ENCODE measurements around the gene GPR18. TPM values are rescaled to one million over a fixed set of nuclear protein-coding genes. Genes with fewer than 3 reads are reported as not detected.

The GPR18 gene
- total RNA-seq, 2 experiments from 2014 or later: 42.9 to 45.1 TPM

GRCh38 chr13:99301056-99301838, 43.1 kb upstream of the GPR18 start:
- peaks cover 80% of the 10 kb centered on the region for H3K4me1 Mint-ChIP-seq (ENCODE audit: low read depth)
- H3K4me3 ChIP-seq (ENCODE audit: low read length): peak overlapping the region; percentile 83
- intact Hi-C loops (cut with DNase I, micrococcal nuclease): no loop called here
- ATAC-seq (ENCODE audit: poor library complexity) (no peak), DNase-seq (peak in 1 of 14 experiments; percentile 51)
- ChIA-PET POLR2A (interaction anchor here (1.0 to 13.9 kb wide), 15 partner anchors 8 to 101 kb away, joined by 4 to 220 read pairs (median 11); no protein-coding TSS in a partner anchor), CTCF (interaction anchor here (0.7 to 6.4 kb wide), 8 partner anchors 21 to 136 kb away, joined by 3 to 44 read pairs (median 3); no protein-coding TSS in a partner anchor)
- no peaks in the 10 kb centered on the region for H3K9me3 Mint-ChIP-seq
- peak overlapping the region; percentile 79 for H3K27ac Mint-ChIP-seq
- H3K27ac ChIP-seq (ENCODE audit: low read depth in 1 of 2, low read length in 2 of 2): peak overlapping the region; percentile 68 to 74
- H3K4me3 Mint-ChIP-seq: peak overlapping the region; percentile 80
- H3K36me3 ChIP-seq (ENCODE audit: insufficient read depth, low read length): peaks cover 62% of the 10 kb centered on the region
- peaks cover 88% of the 10 kb centered on the region for H3K36me3 Mint-ChIP-seq (ENCODE audit: low read depth)
- no peaks in the 10 kb centered on the region for H3K9me3 ChIP-seq (ENCODE audit: control insufficient read depth in 1 of 2, insufficient read depth in 1 of 2, low read length in 2 of 2)
- TF ChIP-seq CTCF (IDR thresholded peaks at IDR 0.05): no peak
- H3K4me1 ChIP-seq (ENCODE audit: insufficient read depth, low read length): peaks cover 42% of the 10 kb centered on the region
- no peaks in the 10 kb centered on the region for H3K27me3 ChIP-seq (ENCODE audit: control insufficient read depth in 1 of 2, insufficient read depth in 2 of 2, low read length in 2 of 2)
- H3K27me3 Mint-ChIP-seq: no peaks in the 10 kb centered on the region

- peak overlapping the region; percentile 88 for H3K27ac Mint-ChIP-seq
- peaks cover 67% of the 10 kb centered on the region for H3K36me3 ChIP-seq (ENCODE audit: insufficient read depth, low read length)
- peaks cover 92% of the 10 kb centered on the region for H3K4me1 Mint-ChIP-seq (ENCODE audit: low read depth)
- intact Hi-C loops (cut with DNase I, micrococcal nuclease): loop anchor here in 1 of 2 experiments (2.0 to 10.0 kb wide), 2 partner anchors 57 to 205 kb away; partner anchors contain the start of gene TM9SF2
- no peaks in the 10 kb centered on the region for H3K27me3 ChIP-seq (ENCODE audit: control insufficient read depth in 1 of 2, insufficient read depth in 2 of 2, low read length in 2 of 2)
- H3K4me3 ChIP-seq (ENCODE audit: low read length): peak overlapping the region; percentile 83
- H3K27ac ChIP-seq (ENCODE audit: low read depth in 1 of 2, low read length in 2 of 2): peak overlapping the region; percentile 39 to 51
- ATAC-seq (ENCODE audit: poor library complexity): no peak
- H3K27me3 Mint-ChIP-seq: no peaks in the 10 kb centered on the region
- H3K9me3 Mint-ChIP-seq: no peaks in the 10 kb centered on the region
- peak overlapping the region; percentile 83 for H3K4me3 Mint-ChIP-seq
- CTCF ChIA-PET: interaction anchor here (0.7 to 4.6 kb wide), 7 partner anchors 22 to 137 kb away, joined by 3 to 32 read pairs (median 3); no protein-coding TSS in a partner anchor
- peaks cover 52% of the 10 kb centered on the region for H3K4me1 ChIP-seq (ENCODE audit: insufficient read depth, low read length)
- H3K9me3 ChIP-seq (ENCODE audit: control insufficient read depth in 1 of 2, insufficient read depth in 1 of 2, low read length in 2 of 2): no peaks in the 10 kb centered on the region
- POLR2A ChIA-PET: interaction anchor here (0.7 to 13.9 kb wide), 16 partner anchors 11 to 136 kb away, joined by 3 to 220 read pairs (median 4); partner anchors contain the start of genes GPR18 and UBAC2
- TF ChIP-seq CTCF (IDR thresholded peaks at IDR 0.05): no peak
- DNase-seq: no peak
- H3K36me3 Mint-ChIP-seq (ENCODE audit: low read depth): peaks cover 87% of the 10 kb centered on the region
Measured at GRCh38 chr13:99299920-99300341, 41.8 kb upstream of the GPR18 start.

GRCh38 chr13:99299256-99299919, 41.2 kb upstream of the GPR18 start:
- H3K9me3 Mint-ChIP-seq: no peaks in the 10 kb centered on the region
- ATAC-seq (ENCODE audit: poor library complexity): no peak
- TF ChIP-seq CTCF (IDR thresholded peaks at IDR 0.05): no peak
- peaks cover 93% of the 10 kb centered on the region for H3K4me1 Mint-ChIP-seq (ENCODE audit: low read depth)
- no peak for DNase-seq
- Histone ChIP-seq H3K4me3 (ENCODE audit: low read length) (peak overlapping the region; percentile 83), H3K9me3 (ENCODE audit: control insufficient read depth in 1 of 2, insufficient read depth in 1 of 2, low read length in 2 of 2) (no peaks in the 10 kb centered on the region), H3K36me3 (ENCODE audit: insufficient read depth, low read length) (peaks cover 68% of the 10 kb centered on the region), H3K27ac (ENCODE audit: low read depth in 1 of 2, low read length in 2 of 2) (peak overlapping the region; percentile 39 to 78), H3K27me3 (ENCODE audit: control insufficient read depth in 1 of 2, insufficient read depth in 2 of 2, low read length in 2 of 2) (no peaks in the 10 kb centered on the region), H3K4me1 (ENCODE audit: insufficient read depth, low read length) (peaks cover 53% of the 10 kb centered on the region)
- ChIA-PET CTCF (interaction anchor here (0.7 to 4.6 kb wide), 9 partner anchors 30 to 201 kb away, joined by 3 to 32 read pairs (median 3); no protein-coding TSS in a partner anchor), POLR2A (interaction anchor here (0.7 to 13.9 kb wide), 18 partner anchors 11 to 136 kb away, joined by 3 to 220 read pairs (median 3); partner anchors contain the start of genes GPR18 and UBAC2)
- H3K27me3 Mint-ChIP-seq: no peaks in the 10 kb centered on the region
- intact Hi-C loops (cut with DNase I, micrococcal nuclease): loop anchor here in 1 of 2 experiments (2.0 to 10.0 kb wide), 2 partner anchors 57 to 205 kb away; partner anchors contain the start of gene TM9SF2
- H3K36me3 Mint-ChIP-seq (ENCODE audit: low read depth): peaks cover 86% of the 10 kb centered on the region
- peak overlapping the region; percentile 83 for H3K4me3 Mint-ChIP-seq
- peak overlapping the region; percentile 88 for H3K27ac Mint-ChIP-seq

All from CD4-positive, alpha-beta T cell (primary cell).